HFF-Myc (cell line): Measurements from ENCODE around the gene DPP10.
"Not testable (repeated sequence)": the region's sequence is repeated elsewhere in the genome, so short reads cannot be mapped to it uniquely, and the experiment has no call there.

Source experiments
- DNase-seq: peaks from one replicate; pipeline ENCODE4 v3.0.0-alpha.2; 2011; ENCODE audit warnings: low read depth; ENCODE audit errors: extremely low read depth
- H3K4me3 ChIP-seq: replicated peaks from 2 replicates; pipeline ENCODE4 v1.5.1; 2011; ENCODE audit warnings: low read depth, mild to moderate bottlenecking, control low read depth, low read length
- TF ChIP-seq, protein P1 (sequence below): IDR thresholded peaks from 2 replicates; pipeline ENCODE4 v1.5.1; 2012; ENCODE audit warnings: mild to moderate bottlenecking, low read depth, low read length, control low read depth; ENCODE audit errors: missing control alignments

DPP10 gene

GRCh38 chr2:115396579-115396978, 954.1 kb downstream of the DPP10 start:
- TF ChIP-seq, protein P1, sequence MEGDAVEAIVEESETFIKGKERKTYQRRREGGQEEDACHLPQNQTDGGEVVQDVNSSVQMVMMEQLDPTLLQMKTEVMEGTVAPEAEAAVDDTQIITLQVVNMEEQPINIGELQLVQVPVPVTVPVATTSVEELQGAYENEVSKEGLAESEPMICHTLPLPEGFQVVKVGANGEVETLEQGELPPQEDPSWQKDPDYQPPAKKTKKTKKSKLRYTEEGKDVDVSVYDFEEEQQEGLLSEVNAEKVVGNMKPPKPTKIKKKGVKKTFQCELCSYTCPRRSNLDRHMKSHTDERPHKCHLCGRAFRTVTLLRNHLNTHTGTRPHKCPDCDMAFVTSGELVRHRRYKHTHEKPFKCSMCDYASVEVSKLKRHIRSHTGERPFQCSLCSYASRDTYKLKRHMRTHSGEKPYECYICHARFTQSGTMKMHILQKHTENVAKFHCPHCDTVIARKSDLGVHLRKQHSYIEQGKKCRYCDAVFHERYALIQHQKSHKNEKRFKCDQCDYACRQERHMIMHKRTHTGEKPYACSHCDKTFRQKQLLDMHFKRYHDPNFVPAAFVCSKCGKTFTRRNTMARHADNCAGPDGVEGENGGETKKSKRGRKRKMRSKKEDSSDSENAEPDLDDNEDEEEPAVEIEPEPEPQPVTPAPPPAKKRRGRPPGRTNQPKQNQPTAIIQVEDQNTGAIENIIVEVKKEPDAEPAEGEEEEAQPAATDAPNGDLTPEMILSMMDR, result no peak

DNA sequence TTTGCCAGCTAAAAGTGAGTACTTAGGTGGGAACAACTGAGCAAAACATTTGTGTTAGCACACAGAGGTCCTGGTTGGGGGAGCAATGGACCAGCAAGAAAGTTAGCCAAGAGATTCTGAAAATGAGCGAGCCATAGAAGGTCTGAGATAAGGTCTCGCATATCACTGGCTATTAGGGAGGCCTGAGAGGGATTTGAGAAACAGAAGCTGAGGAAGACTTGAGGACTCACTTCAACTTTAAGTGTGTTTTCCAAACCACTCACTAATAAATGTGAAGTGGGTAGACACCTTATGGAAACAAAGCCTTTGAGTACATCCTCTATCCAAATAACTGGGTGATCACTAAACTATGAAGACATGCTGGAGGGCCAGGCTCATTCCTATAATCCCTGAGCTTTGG, 958.5 kb downstream of the DPP10 start:
- DNase-seq, result no peak
- no peak overlapping the region for H3K4me3 ChIP-seq
- TF ChIP-seq, protein P1, result no peak

More at GRCh38 chr2:115396579-115396978, 954.1 kb downstream of the DPP10 start:
- H3K4me3 ChIP-seq, result no peak overlapping the region
- DNase-seq, result no peak

DNA sequence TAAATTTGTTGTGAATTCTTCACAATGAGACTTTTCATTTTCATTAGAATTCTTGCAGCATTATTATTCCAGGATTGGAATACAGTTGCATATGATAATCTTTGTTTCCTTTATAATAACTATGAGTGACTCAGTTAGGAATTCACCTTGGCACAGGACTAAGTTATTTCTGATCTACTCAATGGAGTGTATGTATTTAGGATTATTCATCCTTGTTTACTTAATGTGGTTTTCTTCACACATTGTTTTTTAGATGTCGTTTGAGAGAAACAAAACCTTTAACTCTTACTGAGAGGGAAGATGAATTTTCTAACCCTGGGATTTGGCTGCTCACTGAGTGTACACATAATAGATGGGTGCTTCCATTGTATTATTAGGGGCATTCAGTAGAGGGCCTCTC, 970.1 kb downstream of the DPP10 start:
- no peak overlapping the region for H3K4me3 ChIP-seq
- no peak for DNase-seq
- TF ChIP-seq, protein P1, result no peak

- DNase-seq, result no peak
- TF ChIP-seq, protein P1, result no peak
- no peak overlapping the region for H3K4me3 ChIP-seq
Observed at GRCh38 chr2:115413791-115414190, 971.4 kb downstream of the DPP10 start.

DNA sequence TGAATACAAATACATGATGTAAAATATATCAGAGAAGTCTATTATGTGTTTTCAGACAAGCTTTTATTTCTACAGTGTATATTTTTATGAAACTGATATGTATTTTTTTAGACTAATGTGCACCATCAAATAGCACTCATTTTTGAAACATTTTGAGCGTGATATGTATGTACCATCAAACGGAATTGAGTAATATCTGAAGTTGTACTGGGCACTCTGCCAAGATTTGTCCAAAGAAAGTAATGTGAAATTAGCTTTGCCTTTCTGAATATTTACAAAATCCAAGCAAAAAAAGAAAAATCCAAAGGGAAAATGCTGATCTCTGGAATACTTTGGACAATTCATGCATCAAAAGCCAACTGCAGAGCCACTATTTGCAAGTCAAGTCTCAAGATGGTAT, 972.0 kb downstream of the DPP10 start:
- H3K4me3 ChIP-seq, result no peak overlapping the region
- TF ChIP-seq, protein P1, result no peak
- no peak for DNase-seq

DNA sequence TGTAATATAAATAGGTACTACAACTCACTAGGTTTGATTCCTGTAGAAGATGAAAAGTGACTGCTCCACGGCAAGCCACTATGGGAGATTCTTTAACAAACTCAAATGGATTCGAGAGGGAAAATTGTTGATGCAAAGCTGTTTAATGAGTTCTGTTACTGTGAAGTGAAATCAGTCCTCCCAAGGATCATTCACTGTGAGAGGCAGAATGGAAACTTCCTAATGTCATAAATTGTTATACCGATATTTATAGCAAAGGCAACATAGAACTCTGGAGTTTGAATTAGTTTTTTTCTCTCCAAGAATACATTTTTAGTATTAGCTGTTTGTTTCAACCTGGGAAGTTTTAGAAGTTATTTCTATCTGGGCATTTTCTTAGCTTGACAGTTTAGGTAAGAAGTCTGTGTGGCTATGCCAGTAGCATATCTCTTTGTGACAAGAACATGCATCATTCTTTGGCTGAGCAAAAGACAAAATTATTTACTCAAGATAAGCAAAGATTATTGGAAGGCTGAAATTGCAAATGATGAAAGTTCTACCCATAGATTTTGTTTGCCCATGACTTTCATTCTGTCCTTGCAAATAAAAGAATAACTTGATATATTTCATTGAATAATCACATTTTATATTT, 979.7 kb downstream of the DPP10 start:
- TF ChIP-seq, protein P1, result no peak
- H3K4me3 ChIP-seq, result no peak overlapping the region
- DNase-seq, result no peak

DNA sequence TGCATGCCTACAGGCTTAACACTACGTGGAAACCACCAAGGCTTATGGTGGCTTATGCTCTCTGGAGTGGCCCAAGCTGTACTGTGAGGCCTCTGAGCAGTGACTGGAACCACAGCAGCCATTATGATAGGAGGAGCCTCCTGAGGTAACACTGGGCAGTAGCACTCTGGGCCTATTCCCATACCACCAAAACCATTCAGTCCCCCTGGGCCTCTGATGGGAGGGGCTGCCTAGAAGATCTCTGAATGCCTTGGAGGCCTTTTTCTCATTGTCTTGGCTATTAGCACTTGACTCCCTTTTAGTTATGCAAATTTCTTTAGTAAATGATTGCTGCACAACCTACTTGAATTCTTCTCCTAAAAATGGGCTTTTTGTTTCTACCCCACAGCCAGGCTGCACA, 985.0 kb downstream of the DPP10 start:
- TF ChIP-seq, protein P1, result no peak

GRCh38 chr2:115440746-115441145, 998.3 kb downstream of the DPP10 start:
- not testable (repeated sequence) for H3K4me3 ChIP-seq, DNase-seq

More for the DNA sequence above, 985.0 kb downstream of the DPP10 start:
- H3K4me3 ChIP-seq, result no peak overlapping the region
- DNase-seq, result no peak
